Left ventricle myocardium inferior (tissue), 1 donor: ENCODE results near the gene ATXN7L1. TPM values are rescaled to one million over a fixed set of nuclear protein-coding genes. Genes with fewer than 3 reads are reported as not detected.

Source experiments
- DNase-seq: peaks from one replicate; pipeline ENCODE4 v3.0.0-alpha.2; 2020
- H3K27ac ChIP-seq: fragments of 200-600 bp; replicated peaks from 2 replicates; pipeline ENCODE4 v1.8.0; 2021
- H3K27me3 ChIP-seq: fragments of 200-600 bp; 2 replicates; pipeline ENCODE4 v1.8.0; 2021; ENCODE audit warnings: low read depth
- H3K36me3 ChIP-seq: fragments of 200-600 bp; 2 replicates; pipeline ENCODE4 v1.8.0; 2021
- H3K4me1 ChIP-seq: fragments of 200-600 bp; 2 replicates; pipeline ENCODE4 v1.8.0; 2021
- H3K4me3 ChIP-seq: fragments of 200-600 bp; 2 replicates; pipeline ENCODE4 v1.8.0; 2021; ENCODE audit warnings: mild to moderate bottlenecking, moderate library complexity
- H3K9me3 ChIP-seq: fragments of 200-600 bp; replicated peaks from 2 replicates; pipeline ENCODE4 v1.8.0; 2021
- CTCF ChIP-seq: fragments of 200-600 bp; IDR thresholded peaks from 2 replicates; pipeline ENCODE4 v1.8.0; 2021; ENCODE audit warnings: antibody characterized with exemption, mild to moderate bottlenecking, borderline replicate concordance
- intact Hi-C: fragments of 100-400 bp; cut with micrococcal nuclease; formaldehyde crosslinking; loops from one replicate; pipeline ENCODE4 v1.11.0; 2022
- total RNA-seq: library from RNA; stranded (reverse); fragmentation: NEBNext Ultra II Directional; extraction: Animal tissue kit (Norgen Biotek cat#: 25700); gene quantifications from one replicate; pipeline ENCODE4 v1.2.1, GENCODE V29; 2021
- donor health status: DM: no; HTN: yes; CAD: no; lungs with severe emphysema.

Gene ATXN7L1
- total RNA-seq, 1 donor from 2014 or later, result 6.2 TPM

GRCh38 chr7:105876964-105877601, 684 bp upstream of the ATXN7L1 start:
- H3K36me3 ChIP-seq, result peaks cover 7% of the 10 kb centered on the region
- H3K9me3 ChIP-seq, result no peaks in the 10 kb centered on the region
- peak; percentile 32 for DNase-seq
- peak overlapping the region; percentile 61 for H3K27ac ChIP-seq
- intact Hi-C loops, result loop anchor here (10.0 kb wide), 1 partner anchor 112 kb away; no protein-coding TSS in a partner anchor
- H3K4me1 ChIP-seq, result peaks cover 44% of the 10 kb centered on the region
- no peaks in the 10 kb centered on the region for H3K27me3 ChIP-seq
- peak overlapping the region; percentile 90 for H3K4me3 ChIP-seq
- no peak for TF ChIP-seq CTCF

GRCh38 chr7:105875505-105875904, 894 bp downstream of the ATXN7L1 start:
- no peak for TF ChIP-seq CTCF
- intact Hi-C loops, result loop anchor here (10.0 kb wide), 1 partner anchor 111 kb away; no protein-coding TSS in a partner anchor

GRCh38 chr7:105874055-105874454, 2.3 kb downstream of the ATXN7L1 start:
- H3K4me3 ChIP-seq, result no peak overlapping the region
- H3K4me1 ChIP-seq, result peaks cover 32% of the 10 kb centered on the region
- TF ChIP-seq CTCF, result no peak
- H3K27ac ChIP-seq, result no peak overlapping the region
- H3K27me3 ChIP-seq, result no peaks in the 10 kb centered on the region
- peaks cover 7% of the 10 kb centered on the region for H3K36me3 ChIP-seq
- intact Hi-C loops, result loop anchor here (10.0 kb wide), 1 partner anchor 109 kb away; no protein-coding TSS in a partner anchor
- DNase-seq, result no peak
- H3K9me3 ChIP-seq, result no peaks in the 10 kb centered on the region

More at GRCh38 chr7:105875505-105875904, 894 bp downstream of the ATXN7L1 start:
- peaks cover 7% of the 10 kb centered on the region for H3K36me3 ChIP-seq
- H3K27ac ChIP-seq, result peak overlapping the region; percentile 80
- no peaks in the 10 kb centered on the region for H3K27me3 ChIP-seq
- peaks cover 35% of the 10 kb centered on the region for H3K4me1 ChIP-seq
- peak overlapping the region; percentile 90 for H3K4me3 ChIP-seq
- DNase-seq, result no peak
- no peaks in the 10 kb centered on the region for H3K9me3 ChIP-seq

GRCh38 chr7:105872491-105872890, 3.9 kb downstream of the ATXN7L1 start:
- Histone ChIP-seq H3K9me3 (no peaks in the 10 kb centered on the region), H3K27me3 (no peaks in the 10 kb centered on the region), H3K4me1 (peaks cover 24% of the 10 kb centered on the region), H3K36me3 (peaks cover 7% of the 10 kb centered on the region), H3K4me3 (no peak overlapping the region), H3K27ac (no peak overlapping the region)
- intact Hi-C loops, result loop anchor here (10.0 kb wide), 1 partner anchor 108 kb away; no protein-coding TSS in a partner anchor
- TF ChIP-seq CTCF, result no peak
- DNase-seq, result no peak

- H3K4me1 ChIP-seq, result peaks cover 23% of the 10 kb centered on the region
- no peak overlapping the region for H3K4me3 ChIP-seq
- peaks cover 10% of the 10 kb centered on the region for H3K36me3 ChIP-seq
- DNase-seq, result no peak
- intact Hi-C loops, result loop anchor here (10.0 kb wide), 1 partner anchor 106 kb away; no protein-coding TSS in a partner anchor
- H3K27ac ChIP-seq, result no peak overlapping the region
- H3K9me3 ChIP-seq, result no peaks in the 10 kb centered on the region
- no peak for TF ChIP-seq CTCF
- no peaks in the 10 kb centered on the region for H3K27me3 ChIP-seq
These were observed 5.3 kb downstream of the ATXN7L1 start for GRCh38 chr7:105871142-105871541.
